GM10248 (cell line): ENCODE results near the gene PPHLN1.

ENCODE experiments used
- CTCF ChIA-PET: fragments of 300-600 bp; sonication (Branson Sonifier 250); formaldehyde crosslinking; extraction: SDS; loops from one replicate; lab custom pipeline; 2021; ENCODE audit warnings: antibody characterized with exemption; lab: Yijun Ruan, JAX
- POLR2A ChIA-PET: fragments of 350-650 bp; sonication (Branson Sonifier 250); formaldehyde crosslinking; extraction: SDS; loops from one replicate; lab custom pipeline; 2020; ENCODE audit warnings: antibody characterized with exemption; lab: Yijun Ruan, JAX
- DNase-seq: peaks from one replicate; pipeline ENCODE4 v3.0.0; 2012; ENCODE audit errors: extremely low spot score
- CTCF ChIP-seq: IDR thresholded peaks from 2 replicates; pipeline ENCODE4 v1.5.1; 2012; ENCODE audit warnings: mild to moderate bottlenecking, low read depth; ENCODE audit errors: extremely low read depth, missing control alignments, control extremely low read depth

Gene PPHLN1

GRCh38 chr12:42440608-42441007 is 114.6 kb downstream of the PPHLN1 start:
- no peak for DNase-seq
- ChIA-PET CTCF (interaction anchor here (0.9 kb wide), 1 partner anchor 21 kb away, joined by 3 read pairs; no protein-coding TSS in a partner anchor), POLR2A (no interaction called here)
- no peak for TF ChIP-seq CTCF

- ChIA-PET CTCF (no interaction called here), POLR2A (no interaction called here)
- DNase-seq, result no peak
- TF ChIP-seq CTCF, result no peak
These were observed 116.4 kb downstream of the PPHLN1 start for GRCh38 chr12:42442311-42442759.

GRCh38 chr12:42442888-42443287 is 116.9 kb downstream of the PPHLN1 start:
- DNase-seq, result no peak
- ChIA-PET POLR2A (no interaction called here), CTCF (interaction anchor here (1.1 kb wide), 1 partner anchor 9 kb away, joined by 3 read pairs; no protein-coding TSS in a partner anchor)
- TF ChIP-seq CTCF, result no peak

- CTCF ChIA-PET, result interaction anchor here (1.2 to 1.6 kb wide), 2 partner anchors 9 to 39 kb away, joined by 3 to 4 read pairs; no protein-coding TSS in a partner anchor
- no peak for DNase-seq
- POLR2A ChIA-PET, result no interaction called here
- TF ChIP-seq CTCF, result no peak
These were observed 118.4 kb downstream of the PPHLN1 start for GRCh38 chr12:42444192-42444943.

GRCh38 chr12:42445891-42446290 is 119.9 kb downstream of the PPHLN1 start:
- TF ChIP-seq CTCF, result no peak
- no peak for DNase-seq
- CTCF ChIA-PET, result interaction anchor here (1.6 kb wide), 1 partner anchor 19 kb away, joined by 3 read pairs; no protein-coding TSS in a partner anchor
- POLR2A ChIA-PET, result no interaction called here

GRCh38 chr12:42446761-42447160 is 120.8 kb downstream of the PPHLN1 start:
- no peak for DNase-seq
- ChIA-PET CTCF (interaction anchor here (1.6 kb wide), 1 partner anchor 20 kb away, joined by 3 read pairs; no protein-coding TSS in a partner anchor), POLR2A (no interaction called here)
- no peak for TF ChIP-seq CTCF
